Left lung (tissue), 10 donors: Measurements from ENCODE around the gene SLC24A4. TPM values are rescaled to one million over a fixed set of nuclear protein-coding genes. Genes with fewer than 3 reads are reported as not detected.

Experiments used
- ATAC-seq: fragments of 200-7000 bp; cut with Tn5 transposase; one replicate; pipeline ENCODE4 v1.9.1; 2020; ENCODE audit warnings: moderate library complexity
- DNase-seq, 4 donors: peaks; one replicate each; pipeline ENCODE4 v3.0.0-alpha.2; 2013 to 2020
- H3K27ac ChIP-seq, 2 donors: fragments of 200-600 bp; sonication (generic) in 1 of 2; one replicate each; pipeline versions ENCODE4 v1.5.0 to v1.8.0; 2020 to 2021
- H3K27me3 ChIP-seq, 2 donors: fragments of 200-600 bp; sonication (generic) in 1 of 2; one replicate each; pipeline versions ENCODE4 v1.5.0 to v1.8.0; 2020 to 2021
- H3K36me3 ChIP-seq, 2 donors: fragments of 200-600 bp; sonication (generic) in 1 of 2; one replicate each; pipeline versions ENCODE4 v1.5.0 to v1.8.0; 2020 to 2021
- H3K4me1 ChIP-seq, 2 donors: fragments of 200-600 bp; one replicate each; pipeline ENCODE4 v1.8.0; 2021
- H3K4me3 ChIP-seq, 2 donors: fragments of 200-600 bp; sonication (generic) in 1 of 2; one replicate each; pipeline versions ENCODE4 v1.5.0 to v1.8.0; 2020 to 2021; ENCODE audit warnings: mild to moderate bottlenecking in 1 of 2
- H3K9me3 ChIP-seq, 2 donors: fragments of 200-600 bp; sonication (generic) in 1 of 2; one replicate each; pipeline versions ENCODE4 v1.5.0 to v1.8.0; 2020 to 2021
- intact Hi-C, 2 donors: fragments of 100-400 bp; cut with DNase I; formaldehyde crosslinking; loops; one replicate each; pipeline versions ENCODE4 v1.11.2 to v1.14.2; 2022
- polyA plus RNA-seq, 6 donors: library from polyadenylated mRNA; unstranded; fragments of 120-200 nt; gene quantifications; one replicate each; pipeline ENCODE4 v1.2.1, GENCODE V29; 2013; ENCODE audit not compliant: insufficient read length in 6 of 6
- total RNA-seq, 2 donors: library from RNA; stranded (reverse); fragmentation: NEBNext Ultra II Directional; extraction: Animal tissue kit (Norgen Biotek cat#: 25700); gene quantifications; one replicate each; pipeline ENCODE4 v1.2.1, GENCODE V29; 2021
- TF ChIP-seq, protein P1 (sequence below), 2 donors: fragments of 200-600 bp; sonication (generic) in 1 of 2; IDR thresholded peaks; one replicate each; pipeline versions ENCODE4 v1.5.0 to v1.8.0; 2021; ENCODE audit warnings: antibody characterized with exemption in 2 of 2
- donor health status: DM: no; HTN: yes; CAD: no.
- donor health status: DM: no; HTN: no; CAD: no.

Gene SLC24A4
- total and polyA plus RNA-seq, 8 donors: 0.25 to 2.0 (median 0.47) TPM

DNA sequence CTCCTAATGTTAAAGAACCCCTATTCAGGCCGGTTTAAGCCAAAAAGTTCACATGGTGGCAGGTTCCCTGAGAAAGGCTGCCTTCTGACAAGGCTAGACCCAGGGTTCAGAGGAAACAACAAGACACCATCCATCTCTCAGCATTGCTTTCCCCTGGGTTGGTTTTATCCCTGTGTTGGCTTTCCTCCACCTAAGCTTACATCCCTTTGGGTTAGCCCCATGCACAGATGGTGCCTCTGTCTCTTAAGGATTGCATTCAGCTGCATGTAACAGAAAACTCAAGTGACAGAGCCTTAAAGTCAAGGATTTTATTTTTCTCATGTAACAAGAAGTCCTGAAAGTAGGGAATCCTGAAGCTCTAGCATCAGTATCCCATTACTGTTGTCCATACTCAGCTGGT lies 147.8 kb downstream of the SLC24A4 start:
- Histone ChIP-seq H3K27ac (no peak overlapping the region), H3K9me3 (peaks cover 0 to 11% of the 10 kb centered on the region in 2 donors), H3K36me3 (no peaks in the 10 kb centered on the region), H3K27me3 (no peaks in the 10 kb centered on the region), H3K4me3 (no peak overlapping the region), H3K4me1 (peaks cover 0 to 40% of the 10 kb centered on the region in 2 donors)
- intact Hi-C loops: no loop called here
- DNase-seq (no peak), ATAC-seq (no peak)
- TF ChIP-seq, protein P1, sequence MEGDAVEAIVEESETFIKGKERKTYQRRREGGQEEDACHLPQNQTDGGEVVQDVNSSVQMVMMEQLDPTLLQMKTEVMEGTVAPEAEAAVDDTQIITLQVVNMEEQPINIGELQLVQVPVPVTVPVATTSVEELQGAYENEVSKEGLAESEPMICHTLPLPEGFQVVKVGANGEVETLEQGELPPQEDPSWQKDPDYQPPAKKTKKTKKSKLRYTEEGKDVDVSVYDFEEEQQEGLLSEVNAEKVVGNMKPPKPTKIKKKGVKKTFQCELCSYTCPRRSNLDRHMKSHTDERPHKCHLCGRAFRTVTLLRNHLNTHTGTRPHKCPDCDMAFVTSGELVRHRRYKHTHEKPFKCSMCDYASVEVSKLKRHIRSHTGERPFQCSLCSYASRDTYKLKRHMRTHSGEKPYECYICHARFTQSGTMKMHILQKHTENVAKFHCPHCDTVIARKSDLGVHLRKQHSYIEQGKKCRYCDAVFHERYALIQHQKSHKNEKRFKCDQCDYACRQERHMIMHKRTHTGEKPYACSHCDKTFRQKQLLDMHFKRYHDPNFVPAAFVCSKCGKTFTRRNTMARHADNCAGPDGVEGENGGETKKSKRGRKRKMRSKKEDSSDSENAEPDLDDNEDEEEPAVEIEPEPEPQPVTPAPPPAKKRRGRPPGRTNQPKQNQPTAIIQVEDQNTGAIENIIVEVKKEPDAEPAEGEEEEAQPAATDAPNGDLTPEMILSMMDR (IDR thresholded peaks at IDR 0.05): no peak

- Histone ChIP-seq H3K4me3 (no peak overlapping the region), H3K27ac (no peak overlapping the region), H3K4me1 (peaks cover 0 to 50% of the 10 kb centered on the region in 2 donors), H3K27me3 (no peaks in the 10 kb centered on the region), H3K9me3 (peaks cover 0 to 8% of the 10 kb centered on the region in 2 donors), H3K36me3 (no peaks in the 10 kb centered on the region)
- intact Hi-C loops: no loop called here
- TF ChIP-seq, protein P1 (IDR thresholded peaks at IDR 0.05): no peak
- no peak for DNase-seq
- peak; percentile 71 for ATAC-seq
Observed at GRCh38 chr14:92471919-92472318, 149.0 kb downstream of the SLC24A4 start.

DNA sequence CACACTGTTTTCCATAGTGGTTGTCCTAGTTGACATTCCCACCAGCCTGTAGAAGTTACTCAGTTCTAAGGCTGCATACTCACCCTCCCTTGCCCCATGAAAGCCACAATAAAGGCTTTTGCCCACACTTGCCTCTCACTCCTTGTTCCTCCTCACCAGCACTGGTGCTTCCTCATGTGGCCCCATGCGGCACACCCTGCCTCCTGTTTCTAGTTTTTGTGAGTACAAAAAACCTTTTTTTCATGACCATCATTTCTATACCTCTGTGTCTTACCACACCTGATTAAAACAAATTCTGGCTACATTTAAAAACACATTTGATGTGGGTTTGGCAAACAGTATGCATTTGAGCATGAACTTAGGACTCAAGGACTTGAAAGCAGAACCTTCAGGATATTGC lies 149.9 kb downstream of the SLC24A4 start:
- Histone ChIP-seq H3K4me1 (peaks cover 0 to 50% of the 10 kb centered on the region in 2 donors), H3K27me3 (no peaks in the 10 kb centered on the region), H3K36me3 (no peaks in the 10 kb centered on the region), H3K27ac (peak overlapping the region in 1 of 2 donors; percentile 70), H3K9me3 (peaks cover 0 to 3% of the 10 kb centered on the region in 2 donors), H3K4me3 (no peak overlapping the region)
- intact Hi-C loops: no loop called here
- ATAC-seq (peak; percentile 57), DNase-seq (no peak)
- TF ChIP-seq, protein P1 (IDR thresholded peaks at IDR 0.05): no peak

DNA sequence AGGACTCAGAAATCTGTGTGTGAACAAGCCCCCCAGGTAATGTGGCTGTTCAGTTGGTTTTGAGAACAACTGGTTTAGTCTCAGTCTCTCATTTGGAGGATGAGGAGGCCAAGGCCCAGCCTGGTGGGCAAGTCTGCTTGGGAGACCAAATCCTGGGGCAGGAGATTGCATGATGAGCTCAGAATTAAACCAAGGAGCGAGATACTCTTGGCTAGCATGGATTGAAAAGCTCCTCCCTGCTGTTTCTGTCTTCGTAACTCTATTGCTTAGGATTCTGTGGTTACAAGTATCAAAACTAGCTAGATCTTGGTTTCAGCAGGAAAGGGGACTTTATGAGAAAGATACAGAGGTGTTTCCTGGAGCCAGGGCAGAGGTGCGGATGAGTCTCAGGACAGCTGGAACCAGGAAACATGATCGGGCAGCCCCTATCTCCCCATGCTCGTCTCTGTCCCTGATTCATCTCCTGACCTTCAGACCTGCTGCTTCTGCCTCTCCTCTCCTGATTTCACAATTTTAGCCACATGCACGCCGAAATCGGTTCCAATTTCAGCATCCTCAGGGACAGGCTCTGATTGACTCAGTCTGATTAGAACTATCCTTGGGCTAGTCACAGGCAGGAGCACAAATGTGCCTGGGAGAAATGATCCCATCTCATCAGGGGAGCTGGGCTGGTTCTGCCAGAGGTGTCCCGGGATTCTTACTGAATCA lies 150.4 kb downstream of the SLC24A4 start:
- Histone ChIP-seq H3K27ac (peak overlapping the region in 1 of 2 donors; percentile 70), H3K4me3 (no peak overlapping the region), H3K4me1 (peaks cover 0 to 50% of the 10 kb centered on the region in 2 donors), H3K27me3 (no peaks in the 10 kb centered on the region), H3K36me3 (no peaks in the 10 kb centered on the region), H3K9me3 (peaks cover 0 to 3% of the 10 kb centered on the region in 2 donors)
- ATAC-seq (peak; percentile 40), DNase-seq (no peak)
- TF ChIP-seq, protein P1 (IDR thresholded peaks at IDR 0.05): no peak
- intact Hi-C loops: no loop called here

DNA sequence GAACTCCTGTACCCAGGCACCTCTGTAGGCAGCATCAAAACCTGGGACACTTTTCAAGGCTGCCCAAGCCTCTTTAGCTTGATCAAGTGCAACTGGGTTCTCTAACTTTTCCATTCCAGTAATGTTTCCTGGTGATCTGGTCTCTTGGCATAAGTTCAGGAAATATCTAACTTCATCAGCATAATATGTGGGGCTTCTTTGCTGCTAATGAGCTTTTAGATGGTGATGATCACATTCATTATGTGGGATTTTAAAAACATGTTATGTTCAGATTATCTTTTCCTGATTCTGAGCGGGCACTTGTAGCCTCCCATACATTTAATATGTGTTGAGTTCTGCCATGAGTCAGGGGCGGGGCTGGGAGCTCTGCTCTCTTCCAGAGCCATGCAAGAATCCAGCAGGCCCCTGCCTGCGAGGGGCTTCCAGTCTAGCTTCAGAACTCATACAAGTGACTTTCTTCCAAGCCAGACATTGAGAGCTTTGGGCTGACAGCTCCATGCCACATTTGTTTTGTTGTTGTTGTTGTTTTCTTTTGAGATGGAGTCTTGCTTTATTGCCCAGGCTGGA lies 151.1 kb downstream of the SLC24A4 start:
- TF ChIP-seq, protein P1 (IDR thresholded peaks at IDR 0.05): no peak
- H3K27me3 ChIP-seq: no peaks in the 10 kb centered on the region
- DNase-seq: no peak
- intact Hi-C loops: no loop called here
- ATAC-seq: no peak
- H3K4me1 ChIP-seq: peaks cover 0 to 50% of the 10 kb centered on the region in 2 donors
- peaks cover 0 to 3% of the 10 kb centered on the region in 2 donors for H3K9me3 ChIP-seq
- H3K36me3 ChIP-seq: no peaks in the 10 kb centered on the region
- no peak overlapping the region for H3K4me3 ChIP-seq
- peak overlapping the region in 1 of 2 donors; percentile 70 for H3K27ac ChIP-seq
